Sigmoid colon (tissue), 4 donors: ENCODE results near the gene STOX2.

ENCODE experiments used
- EP300 ChIP-seq, 4 donors: sonication (generic); formaldehyde crosslinking; IDR thresholded peaks; one replicate each; pipeline ENCODE4 v1.6.1; 2017; ENCODE audit warnings: antibody characterized with exemption in 4 of 4
- POLR2A ChIP-seq, 2 donors: fragments of 450-650 bp; IDR thresholded peaks; one replicate each; pipeline ENCODE4 v1.6.1; 2016; ENCODE audit warnings: antibody characterized with exemption in 2 of 2, mild to moderate bottlenecking in 2 of 2, moderate library complexity in 2 of 2
- POLR2AphosphoS5 ChIP-seq, 4 donors: sonication (generic); formaldehyde crosslinking; IDR thresholded peaks; one replicate each; pipeline ENCODE4 v1.6.1; 2017; ENCODE audit warnings: antibody characterized with exemption in 4 of 4
- TF ChIP-seq, protein P1 (sequence below), 4 experiments: fragments of 450-650 bp in 3 of 4; fragments of 200-600 bp in 1 of 4; IDR thresholded peaks; one replicate each; pipeline ENCODE4 v1.5.1; 2016 to 2019; ENCODE audit warnings: antibody characterized with exemption in 4 of 4, mild to moderate bottlenecking in 3 of 4, moderate library complexity in 2 of 4

DNA sequence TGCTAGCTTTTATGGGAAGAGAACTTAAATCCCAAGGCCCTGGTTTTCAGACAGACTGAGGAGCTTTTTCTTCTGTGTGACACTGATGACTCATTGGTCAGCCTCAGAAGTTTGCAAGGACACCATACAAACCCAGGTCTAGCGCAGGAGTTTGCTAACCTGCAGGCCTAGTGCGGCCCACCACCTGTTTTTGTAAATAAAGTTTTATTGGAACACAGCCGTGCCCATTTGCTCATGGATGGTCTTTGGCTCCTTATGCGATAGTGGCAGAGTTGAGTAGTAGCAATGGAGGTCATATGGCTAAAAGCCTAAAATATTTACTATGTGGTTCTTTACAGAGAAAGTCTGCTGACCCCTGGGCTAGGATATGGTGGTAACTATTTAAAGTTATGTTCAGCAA lies 98.3 kb downstream of the STOX2 start:
- TF ChIP-seq, protein P1, sequence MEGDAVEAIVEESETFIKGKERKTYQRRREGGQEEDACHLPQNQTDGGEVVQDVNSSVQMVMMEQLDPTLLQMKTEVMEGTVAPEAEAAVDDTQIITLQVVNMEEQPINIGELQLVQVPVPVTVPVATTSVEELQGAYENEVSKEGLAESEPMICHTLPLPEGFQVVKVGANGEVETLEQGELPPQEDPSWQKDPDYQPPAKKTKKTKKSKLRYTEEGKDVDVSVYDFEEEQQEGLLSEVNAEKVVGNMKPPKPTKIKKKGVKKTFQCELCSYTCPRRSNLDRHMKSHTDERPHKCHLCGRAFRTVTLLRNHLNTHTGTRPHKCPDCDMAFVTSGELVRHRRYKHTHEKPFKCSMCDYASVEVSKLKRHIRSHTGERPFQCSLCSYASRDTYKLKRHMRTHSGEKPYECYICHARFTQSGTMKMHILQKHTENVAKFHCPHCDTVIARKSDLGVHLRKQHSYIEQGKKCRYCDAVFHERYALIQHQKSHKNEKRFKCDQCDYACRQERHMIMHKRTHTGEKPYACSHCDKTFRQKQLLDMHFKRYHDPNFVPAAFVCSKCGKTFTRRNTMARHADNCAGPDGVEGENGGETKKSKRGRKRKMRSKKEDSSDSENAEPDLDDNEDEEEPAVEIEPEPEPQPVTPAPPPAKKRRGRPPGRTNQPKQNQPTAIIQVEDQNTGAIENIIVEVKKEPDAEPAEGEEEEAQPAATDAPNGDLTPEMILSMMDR (IDR thresholded peaks at IDR 0.05): no peak
- TF ChIP-seq POLR2A (IDR thresholded peaks at IDR 0.05): no peak
- TF ChIP-seq EP300 (IDR thresholded peaks at IDR 0.05): no peak
- TF ChIP-seq POLR2AphosphoS5 (IDR thresholded peaks at IDR 0.05): no peak
